Femur (tissue), 1 donor: ENCODE measurements around the gene CAPN15.

Source experiments
- DNase-seq: peaks from one replicate; pipeline ENCODE4 v3.0.0-alpha.2; 2017

The CAPN15 gene

GRCh38 chr16:580141-580945 lies 52.8 kb downstream of the CAPN15 start:
- no peak for DNase-seq

- no peak for DNase-seq
Measured at GRCh38 chr16:580946-581498, 53.5 kb downstream of the CAPN15 start.

- DNase-seq, result no peak
Measured at GRCh38 chr16:582218-582613, 54.7 kb downstream of the CAPN15 start.

DNA sequence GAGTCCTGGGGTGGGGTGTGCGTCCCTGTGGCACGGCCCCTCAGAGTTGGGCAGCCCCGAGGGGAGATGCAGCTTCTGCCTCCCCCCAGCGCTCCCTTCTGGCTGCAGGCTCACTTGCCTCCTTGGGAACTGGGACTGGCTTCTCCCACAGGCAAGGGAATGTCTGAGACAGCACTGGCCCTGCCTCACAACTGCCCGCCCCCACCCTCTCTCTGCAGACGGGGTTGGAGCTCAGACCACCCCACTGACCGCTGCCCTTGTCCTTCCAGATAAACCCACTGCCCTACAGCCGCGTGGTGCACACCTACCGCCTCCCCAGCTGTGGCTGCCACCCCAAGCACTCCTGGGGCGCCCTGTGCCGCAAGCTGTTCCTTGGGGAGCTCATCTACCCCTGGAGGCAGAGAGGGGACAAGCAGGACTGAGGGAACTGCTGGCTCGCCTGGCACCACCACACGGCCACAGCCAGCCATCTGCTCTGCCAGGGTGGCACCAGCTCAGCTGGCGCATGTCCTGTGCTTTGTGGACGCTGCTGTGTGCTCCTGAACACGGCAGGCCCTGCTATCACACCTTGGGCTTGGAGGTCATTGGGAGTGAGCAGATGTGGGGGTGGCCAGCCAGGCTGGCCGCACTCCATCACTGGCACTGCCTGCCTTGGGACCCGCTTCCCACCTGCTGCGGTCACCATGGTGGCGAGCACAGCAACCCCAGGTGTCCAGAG lies 55.3 kb downstream of the CAPN15 start:
- no peak for DNase-seq

DNA sequence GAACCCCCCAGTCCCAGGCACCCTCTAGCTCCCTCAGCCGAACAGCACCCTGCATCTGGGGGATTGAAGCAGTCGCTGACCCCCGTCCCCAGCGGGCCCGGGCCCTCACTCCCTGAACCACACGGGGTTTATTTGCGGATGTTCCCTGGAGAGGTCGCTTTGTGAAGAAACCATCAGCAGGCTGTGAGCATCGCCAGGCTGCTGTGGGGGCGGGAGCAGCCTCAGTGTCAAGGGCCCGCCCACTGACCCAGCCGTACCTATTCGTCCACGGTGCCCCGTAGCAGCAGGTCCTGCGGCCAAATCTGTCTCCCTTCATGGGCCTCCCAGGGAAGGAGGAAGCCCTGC lies 55.9 kb downstream of the CAPN15 start:
- DNase-seq, result no peak

DNA sequence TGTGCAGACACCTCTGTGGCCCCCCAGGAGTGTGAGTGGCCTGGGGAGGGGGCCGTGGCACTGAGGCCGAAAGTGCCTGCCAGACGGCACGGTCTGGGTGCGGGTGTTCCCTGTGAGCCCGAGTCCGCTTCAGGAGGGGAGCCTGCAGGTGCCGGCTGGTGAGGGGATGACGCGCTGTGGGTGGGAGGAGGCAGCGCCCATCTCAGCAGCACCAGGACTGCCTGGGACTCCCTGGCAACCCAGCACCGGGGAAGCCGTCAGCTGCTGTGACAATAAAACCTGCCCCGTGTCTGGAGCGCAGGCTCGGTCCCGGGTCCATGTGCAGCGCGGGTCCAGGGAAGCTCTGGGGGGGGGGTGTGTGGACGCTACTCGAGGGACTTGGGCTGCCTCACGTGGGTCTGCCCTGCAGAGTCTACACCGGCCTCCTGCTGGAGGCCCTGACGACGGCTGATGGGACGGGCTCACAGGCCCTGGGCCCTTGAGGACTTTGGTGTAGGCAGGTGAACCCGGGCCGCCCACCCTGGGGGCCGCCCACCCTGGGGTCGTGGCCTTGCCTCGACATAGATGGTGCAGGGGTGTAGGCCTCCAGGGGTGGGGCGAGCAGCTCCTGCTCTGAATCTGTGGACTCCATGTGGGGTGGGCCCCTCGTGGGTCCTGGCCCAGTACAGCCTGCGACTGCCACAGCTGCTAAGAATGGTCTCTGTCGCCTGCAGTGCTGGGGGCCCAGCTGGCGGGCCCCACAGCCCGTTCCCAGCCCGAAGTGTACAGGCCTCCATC lies 56.5 kb downstream of the CAPN15 start:
- no peak for DNase-seq

- no peak for DNase-seq
Measured at GRCh38 chr16:585351-585750, 57.8 kb downstream of the CAPN15 start.

- DNase-seq, result no peak
Measured at GRCh38 chr16:586047-586644, 58.6 kb downstream of the CAPN15 start.

GRCh38 chr16:586645-587590 lies 59.4 kb downstream of the CAPN15 start:
- no peak for DNase-seq

DNA sequence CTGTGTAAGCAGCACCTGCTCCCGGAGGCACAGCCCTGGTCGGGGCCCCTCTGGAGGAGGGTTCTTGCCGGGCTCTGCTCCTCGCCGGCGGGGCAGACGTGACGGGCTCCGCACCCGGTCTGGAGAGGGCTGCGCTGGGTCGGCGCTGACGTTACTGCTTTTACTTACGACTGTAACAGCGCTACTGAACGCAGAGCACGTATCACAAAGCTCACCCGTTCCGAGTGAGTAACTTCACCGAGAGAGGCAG lies 61.1 kb downstream of the CAPN15 start:
- peak; percentile 68 for DNase-seq

DNA sequence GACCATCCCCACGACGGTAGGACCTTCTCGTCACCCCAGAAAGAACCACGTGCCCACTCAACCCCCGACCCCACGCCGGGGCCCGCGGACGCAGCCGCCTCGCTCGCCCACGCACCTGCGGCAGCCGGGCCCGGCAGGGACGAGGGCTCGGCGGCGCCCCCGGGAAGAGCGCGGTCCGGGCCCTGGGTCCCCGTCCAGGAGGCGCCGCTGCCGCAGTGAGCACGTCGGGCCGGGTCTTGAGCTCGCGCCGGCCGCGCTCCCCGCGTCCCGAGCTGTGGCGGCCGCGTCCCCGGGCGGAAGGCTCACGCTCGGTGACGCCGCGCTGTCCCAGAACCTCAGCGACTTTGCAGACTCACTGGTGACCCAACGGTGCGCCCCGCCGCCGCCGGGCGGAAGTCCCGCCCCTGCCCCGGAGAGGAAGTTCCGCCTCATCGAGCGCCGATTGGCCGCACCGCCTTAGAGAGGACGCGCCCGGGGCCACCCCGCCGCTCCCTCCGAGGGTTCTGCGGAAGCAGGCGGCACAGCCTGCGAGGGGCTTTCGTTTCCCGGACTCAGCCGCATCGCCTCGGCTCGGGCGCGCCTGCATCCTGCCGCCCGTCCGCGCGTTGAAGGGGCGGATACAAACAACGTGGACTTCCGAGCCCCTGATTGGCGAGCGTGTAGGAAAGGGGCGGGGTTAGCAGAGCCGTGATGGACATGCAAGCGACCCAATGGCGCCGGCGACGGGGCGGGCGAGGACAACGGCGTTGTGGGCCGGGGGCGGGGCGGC lies 61.6 kb downstream of the CAPN15 start:
- DNase-seq, result peak; percentile 98

GRCh38 chr16:589658-590187 lies 62.2 kb downstream of the CAPN15 start, which contains the start of gene RAB40C:
Gene RAB40C, plus strand, starts transcription at chr16:590066. Its CDS starts 226 bp downstream, at chr16:590292.
- peak; percentile 99 for DNase-seq

DNA sequence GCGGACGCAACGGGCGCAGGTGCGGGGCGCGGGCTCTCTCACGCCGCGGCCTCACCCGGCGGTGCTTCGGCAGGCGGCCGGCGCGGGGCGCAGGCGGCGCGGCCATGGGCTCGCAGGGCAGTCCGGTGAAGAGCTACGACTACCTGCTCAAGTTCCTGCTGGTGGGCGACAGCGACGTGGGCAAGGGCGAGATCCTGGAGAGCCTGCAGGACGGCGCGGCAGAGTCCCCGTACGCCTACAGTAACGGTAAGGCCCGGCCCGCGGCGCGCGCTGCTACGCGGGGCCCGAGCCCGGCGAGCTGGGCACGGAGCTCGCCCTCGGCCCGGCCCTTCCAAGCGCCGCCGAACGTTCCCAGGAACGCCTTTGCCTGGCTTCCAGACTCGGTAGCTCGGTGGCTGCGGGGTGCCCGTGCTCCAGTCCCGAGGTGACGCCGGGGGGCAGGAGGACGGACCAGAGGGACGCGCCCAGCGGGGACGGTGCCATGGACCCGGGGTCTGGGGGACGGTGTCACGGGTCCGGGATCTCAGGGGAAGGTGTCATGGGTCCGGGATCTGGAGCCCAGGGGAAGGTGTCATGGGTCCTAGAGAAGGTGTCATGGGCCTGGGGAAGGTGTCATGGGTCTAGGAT lies 62.8 kb downstream of the CAPN15 start:
- DNase-seq, result no peak

GRCh38 chr16:590815-591200 lies 63.3 kb downstream of the CAPN15 start:
- DNase-seq, result no peak

DNA sequence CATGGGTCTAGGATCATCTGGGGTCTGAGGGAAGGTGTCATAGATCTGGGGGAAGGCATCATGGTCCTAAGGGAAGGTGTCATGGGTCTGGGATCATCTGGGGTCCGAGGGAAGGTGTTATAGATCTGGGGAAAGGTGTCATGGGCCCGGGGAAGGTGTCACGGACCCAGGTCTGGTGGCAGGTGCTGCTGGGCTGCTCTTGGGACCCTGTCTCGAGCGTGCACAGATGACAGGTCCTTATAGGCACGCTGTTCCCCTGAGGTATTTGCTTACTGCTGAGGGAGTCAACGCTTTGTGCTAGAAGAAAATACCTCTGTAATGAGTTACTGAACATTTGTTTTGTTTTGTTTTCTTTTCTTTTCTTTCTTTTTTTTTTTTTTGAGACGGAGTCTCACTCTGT lies 63.7 kb downstream of the CAPN15 start:
- DNase-seq, result no peak

- no peak for DNase-seq
Measured at GRCh38 chr16:591892-592517, 64.5 kb downstream of the CAPN15 start.

DNA sequence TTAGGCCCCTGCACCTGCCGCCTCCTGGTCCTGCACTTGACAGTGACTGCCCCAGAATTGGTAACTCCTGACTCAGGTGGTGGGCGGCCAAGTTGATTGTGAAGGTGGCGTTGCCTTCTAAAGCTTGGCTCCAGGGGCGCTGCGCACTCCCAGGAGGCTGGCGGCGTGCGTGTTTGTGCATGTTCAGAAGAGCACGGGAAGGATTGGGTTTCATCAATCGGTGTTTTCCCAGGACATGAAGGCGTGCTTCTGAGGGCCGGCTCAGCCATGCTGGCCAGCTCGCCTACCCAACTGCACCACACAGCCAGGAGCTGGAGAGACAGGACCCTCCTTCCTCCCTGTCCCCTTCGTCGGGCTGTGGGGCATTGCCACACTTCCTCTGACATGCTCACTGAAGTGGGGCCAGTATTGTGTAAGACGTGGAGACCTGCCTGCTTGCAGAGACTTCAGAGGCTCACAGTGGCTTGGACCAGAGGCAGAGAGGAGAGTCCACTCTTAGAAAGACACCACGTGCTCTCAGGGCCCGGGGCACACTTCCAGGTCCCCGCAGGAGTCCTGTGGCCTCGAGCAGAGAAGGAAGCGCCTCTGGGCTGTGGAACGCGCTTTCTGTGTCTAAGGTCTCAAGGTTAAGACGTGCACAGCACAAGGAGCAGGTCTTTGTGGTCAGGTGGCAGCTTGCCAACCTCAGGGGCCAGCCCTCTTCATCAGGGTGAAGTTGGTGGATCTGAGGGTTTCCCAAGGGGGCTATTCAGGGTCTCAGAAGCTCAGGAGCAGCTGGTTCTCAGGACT lies 65.2 kb downstream of the CAPN15 start:
- DNase-seq, result no peak

DNA sequence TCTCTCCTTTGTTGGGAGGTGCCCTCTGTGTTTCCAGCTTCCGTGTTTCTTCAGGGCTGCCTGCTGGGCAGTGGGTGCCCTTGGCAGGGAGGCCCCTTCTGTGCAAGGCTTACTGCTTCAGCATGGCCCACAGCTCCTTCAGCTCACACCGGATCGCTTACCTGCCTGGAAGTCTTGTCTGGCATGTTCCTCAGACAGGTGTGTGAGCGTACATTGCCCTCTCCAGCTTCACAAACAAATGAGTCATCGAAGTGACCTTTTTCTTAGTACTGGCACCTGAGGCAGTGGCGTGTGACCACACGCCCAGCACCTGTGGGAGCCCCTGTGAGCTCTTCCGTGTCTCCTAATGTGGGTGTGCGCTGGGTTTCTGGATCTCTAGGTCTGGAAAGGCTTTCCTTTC lies 65.9 kb downstream of the CAPN15 start:
- DNase-seq, result no peak

DNA sequence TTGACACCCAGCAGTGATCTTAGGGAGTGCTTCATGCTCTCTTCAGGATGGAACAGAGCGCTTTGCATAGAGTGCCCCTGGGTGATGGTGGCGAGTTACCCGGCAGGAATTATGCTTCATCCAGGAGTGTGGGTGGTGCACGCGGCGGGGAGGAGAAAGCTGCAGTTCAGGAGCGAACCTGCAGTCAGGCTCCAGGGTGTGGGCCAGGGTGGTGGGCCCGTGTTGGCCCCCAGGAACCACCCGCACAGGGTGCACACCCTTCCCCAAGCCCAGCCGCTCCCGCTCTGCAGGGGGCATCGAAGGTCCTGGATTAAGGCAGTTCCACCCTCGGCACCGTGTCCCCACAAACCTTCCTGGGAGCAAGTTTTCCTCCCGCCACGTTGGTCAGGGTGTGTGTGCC lies 66.3 kb downstream of the CAPN15 start:
- peak; percentile 16 for DNase-seq
